MM.1S (cell line): ENCODE measurements around the gene OR7C1.

Experiments
- EZH2 ChIP-seq: fragments of 300-600 bp; sonication (generic); optimal IDR thresholded peaks from 2 replicates; pipeline ENCODE3; 2017; ENCODE audit warnings: low read depth, mild to moderate bottlenecking, antibody characterized with exemption, low read length, mixed read lengths
- TF ChIP-seq, protein P1 (sequence below): fragments of 300-600 bp; sonication (generic); IDR thresholded peaks from 2 replicates; pipeline ENCODE4 v1.5.1; 2016; ENCODE audit warnings: antibody characterized with exemption, low read length, mixed read lengths

DNA sequence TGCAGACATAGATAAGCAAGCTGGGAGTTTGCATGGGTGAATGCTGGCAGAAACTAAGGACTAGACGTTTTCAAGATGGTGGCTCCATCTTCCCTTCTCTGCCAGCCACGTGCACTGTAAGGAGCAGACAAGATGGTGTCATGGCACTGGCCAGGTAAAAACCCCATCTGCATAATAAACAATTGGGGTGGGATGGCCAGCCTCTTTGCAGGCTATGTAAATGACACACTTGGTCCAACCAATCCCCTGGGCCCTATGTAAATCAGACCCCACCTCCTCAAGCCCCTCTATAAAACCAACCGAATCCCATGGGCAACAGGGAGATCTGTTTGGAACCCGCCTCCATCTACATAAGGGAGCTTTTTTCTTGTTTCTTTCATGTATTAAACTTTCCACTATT is 2.4 kb upstream of the OR7C1 start:
- TF ChIP-seq, protein P1, sequence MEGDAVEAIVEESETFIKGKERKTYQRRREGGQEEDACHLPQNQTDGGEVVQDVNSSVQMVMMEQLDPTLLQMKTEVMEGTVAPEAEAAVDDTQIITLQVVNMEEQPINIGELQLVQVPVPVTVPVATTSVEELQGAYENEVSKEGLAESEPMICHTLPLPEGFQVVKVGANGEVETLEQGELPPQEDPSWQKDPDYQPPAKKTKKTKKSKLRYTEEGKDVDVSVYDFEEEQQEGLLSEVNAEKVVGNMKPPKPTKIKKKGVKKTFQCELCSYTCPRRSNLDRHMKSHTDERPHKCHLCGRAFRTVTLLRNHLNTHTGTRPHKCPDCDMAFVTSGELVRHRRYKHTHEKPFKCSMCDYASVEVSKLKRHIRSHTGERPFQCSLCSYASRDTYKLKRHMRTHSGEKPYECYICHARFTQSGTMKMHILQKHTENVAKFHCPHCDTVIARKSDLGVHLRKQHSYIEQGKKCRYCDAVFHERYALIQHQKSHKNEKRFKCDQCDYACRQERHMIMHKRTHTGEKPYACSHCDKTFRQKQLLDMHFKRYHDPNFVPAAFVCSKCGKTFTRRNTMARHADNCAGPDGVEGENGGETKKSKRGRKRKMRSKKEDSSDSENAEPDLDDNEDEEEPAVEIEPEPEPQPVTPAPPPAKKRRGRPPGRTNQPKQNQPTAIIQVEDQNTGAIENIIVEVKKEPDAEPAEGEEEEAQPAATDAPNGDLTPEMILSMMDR, result no peak
- TF ChIP-seq EZH2, result no peak
